OCI-LY1 (cell line): Measurements from ENCODE around the gene CADM1.

ENCODE experiments used
- H2AFZ ChIP-seq: fragments of 200-600 bp; sonication (generic), shearing (Covaris generic); 2 replicates; pipeline ENCODE4 v1.6.0; 2014; ENCODE audit warnings: antibody characterized with exemption, mild to moderate bottlenecking, low read length
- H3F3A ChIP-seq: fragments of 200-600 bp; sonication (generic), shearing (Covaris generic); 2 replicates; pipeline ENCODE4 v1.6.0; 2014; ENCODE audit warnings: mild to moderate bottlenecking, antibody characterized with exemption, low read length, moderate library complexity; ENCODE audit not compliant: insufficient read depth
- H3K27ac ChIP-seq: fragments of 200-600 bp; sonication (generic); 2 replicates; pipeline ENCODE4 v1.5.1; 2014; ENCODE audit warnings: low read length, mixed run types, mild to moderate bottlenecking, low read depth; ENCODE audit not compliant: poor library complexity, severe bottlenecking
- H3K27me3 ChIP-seq: fragments of 200-600 bp; sonication (generic); 2 replicates; pipeline ENCODE4 v1.6.0; 2014; ENCODE audit warnings: antibody characterized with exemption, mild to moderate bottlenecking, low read length, moderate library complexity; ENCODE audit not compliant: insufficient read depth
- H3K36me3 ChIP-seq: fragments of 200-600 bp; sonication (generic); 2 replicates; pipeline ENCODE4 v1.6.1; 2014; ENCODE audit warnings: mild to moderate bottlenecking, antibody characterized with exemption, low read length, moderate library complexity, mixed read lengths; ENCODE audit not compliant: insufficient read depth
- H3K4me1 ChIP-seq: fragments of 200-600 bp; sonication (generic); 2 replicates; pipeline ENCODE4 v1.5.1; 2014; ENCODE audit warnings: mild to moderate bottlenecking, low read length, moderate library complexity; ENCODE audit not compliant: insufficient read depth, severe bottlenecking
- H3K4me2 ChIP-seq: fragments of 200-600 bp; sonication (generic), shearing (Covaris generic); 2 replicates; pipeline ENCODE4 v1.6.1; 2014; ENCODE audit warnings: low read length
- H3K4me3 ChIP-seq: fragments of 200-600 bp; sonication (generic); 2 replicates; pipeline ENCODE4 v1.5.1; 2014; ENCODE audit warnings: low read length, low read depth, mild to moderate bottlenecking, mixed read lengths; ENCODE audit not compliant: poor library complexity, severe bottlenecking
- H3K79me2 ChIP-seq: fragments of 200-600 bp; shearing (Covaris generic); 2 replicates; pipeline ENCODE4 v1.6.1; 2016; ENCODE audit warnings: mixed run types, low read length, mixed read lengths; ENCODE audit not compliant: insufficient read depth
- H3K9ac ChIP-seq: fragments of 200-600 bp; sonication (generic), shearing (Covaris generic); 2 replicates; pipeline ENCODE4 v1.6.1; 2014; ENCODE audit warnings: mild to moderate bottlenecking, low read length, mixed read lengths
- H3K9me2 ChIP-seq: fragments of 200-600 bp; sonication (generic), shearing (Covaris generic); 2 replicates; pipeline ENCODE4 v1.6.1; 2014; ENCODE audit warnings: low read depth, mild to moderate bottlenecking, low read length, mixed read lengths
- H3K9me3 ChIP-seq: fragments of 200-600 bp; shearing (Covaris generic); 2 replicates; pipeline ENCODE4 v1.6.1; 2014; ENCODE audit warnings: low read length, mixed read lengths
- H4K20me1 ChIP-seq: fragments of 200-600 bp; sonication (generic), shearing (Covaris generic); 2 replicates; pipeline ENCODE4 v1.6.0; 2016; ENCODE audit warnings: mild to moderate bottlenecking, low read length; ENCODE audit not compliant: insufficient read depth
- CTCF ChIP-seq: fragments of 200-600 bp; sonication (generic), shearing (Covaris generic); IDR thresholded peaks from 2 replicates; pipeline ENCODE4 v1.5.1; 2017; ENCODE audit warnings: mild to moderate bottlenecking, antibody characterized with exemption, low read length, moderate library complexity, mixed read lengths
- EZH2 ChIP-seq: fragments of 200-600 bp; sonication (generic), shearing (Covaris generic); IDR thresholded peaks from 2 replicates; pipeline ENCODE4 v1.8.0; 2017; ENCODE audit warnings: borderline replicate concordance, mixed run types, mild to moderate bottlenecking, antibody characterized with exemption, low read length, moderate library complexity, mixed read lengths

CADM1 gene

GRCh38 chr11:115279813-115280761 is 224.1 kb downstream of the CADM1 start:
- Histone ChIP-seq H3F3A (no peaks in the 10 kb centered on the region), H3K4me3 (no peak overlapping the region), H3K36me3 (no peaks in the 10 kb centered on the region), H3K9ac (no peak overlapping the region), H3K27ac (no peak overlapping the region), H4K20me1 (no peaks in the 10 kb centered on the region), H3K79me2 (no peaks in the 10 kb centered on the region), H3K9me3 (no peaks in the 10 kb centered on the region), H3K4me2 (no peak overlapping the region), H3K27me3 (no peaks in the 10 kb centered on the region), H2AFZ (no peak overlapping the region), H3K4me1 (no peaks in the 10 kb centered on the region), H3K9me2 (no peaks in the 10 kb centered on the region)
- no peak for TF ChIP-seq CTCF
- TF ChIP-seq EZH2: no peak

GRCh38 chr11:115276799-115277198 is 227.4 kb downstream of the CADM1 start:
- Histone ChIP-seq H3K4me1 (peaks cover 16% of the 10 kb centered on the region), H2AFZ (no peak overlapping the region), H3K9me2 (no peaks in the 10 kb centered on the region), H3K9me3 (no peaks in the 10 kb centered on the region), H3K79me2 (no peaks in the 10 kb centered on the region), H3K4me3 (no peak overlapping the region), H3K27ac (no peak overlapping the region), H3K36me3 (no peaks in the 10 kb centered on the region), H3K9ac (no peak overlapping the region), H4K20me1 (no peaks in the 10 kb centered on the region), H3K4me2 (no peak overlapping the region), H3K27me3 (no peaks in the 10 kb centered on the region), H3F3A (no peaks in the 10 kb centered on the region)
- TF ChIP-seq EZH2: no peak
- no peak for TF ChIP-seq CTCF

- H3K4me2 ChIP-seq: no peak overlapping the region
- H3F3A ChIP-seq: no peaks in the 10 kb centered on the region
- H3K36me3 ChIP-seq: no peaks in the 10 kb centered on the region
- H3K9me2 ChIP-seq: no peaks in the 10 kb centered on the region
- H2AFZ ChIP-seq: no peak overlapping the region
- H3K27me3 ChIP-seq: no peaks in the 10 kb centered on the region
- H3K27ac ChIP-seq: no peak overlapping the region
- H3K79me2 ChIP-seq: no peaks in the 10 kb centered on the region
- H4K20me1 ChIP-seq: no peaks in the 10 kb centered on the region
- H3K4me3 ChIP-seq: no peak overlapping the region
- H3K9ac ChIP-seq: no peak overlapping the region
- TF ChIP-seq EZH2 (no peak), CTCF (no peak)
- peaks cover 17% of the 10 kb centered on the region for H3K4me1 ChIP-seq
- H3K9me3 ChIP-seq: no peaks in the 10 kb centered on the region
Measured at GRCh38 chr11:115276191-115276590, 228.0 kb downstream of the CADM1 start.
